Bronchial epithelial cell (primary cell): Measurements from ENCODE around the gene RBM43. TPM values are rescaled to one million over a fixed set of nuclear protein-coding genes. Genes with fewer than 3 reads are reported as not detected.

Source experiments
- DNase-seq: peaks from one replicate; pipeline ENCODE4 v3.0.0-alpha.2; 2010; ENCODE audit warnings: low read depth
- FAIRE-seq: peaks from 2 replicates; lab custom pipeline; 2011; peaks lifted over from hg19 to GRCh38; lab: Jason Lieb, UNC
- H3K27me3 ChIP-seq: 2 replicates; pipeline ENCODE4 v1.5.1; 2011; ENCODE audit warnings: low read length; ENCODE audit not compliant: control insufficient read depth, insufficient read depth
- H3K36me3 ChIP-seq: 2 replicates; pipeline ENCODE4 v1.5.1; 2011; ENCODE audit warnings: low read length; ENCODE audit not compliant: control insufficient read depth, insufficient read depth
- H3K4me3 ChIP-seq: 2 replicates; pipeline ENCODE4 v1.5.1; 2011; ENCODE audit warnings: mild to moderate bottlenecking, low read depth, low read length, control low read depth
- CTCF ChIP-seq: IDR thresholded peaks from 2 replicates; pipeline ENCODE4 v1.5.1; 2011; ENCODE audit warnings: mild to moderate bottlenecking, moderate library complexity, low read length, control low read depth, inconsistent platforms; ENCODE audit not compliant: insufficient read depth, severe bottlenecking
- total RNA-seq: library from RNA; depleted of rRNA; stranded (reverse); fragments of >200 nt; gene quantifications from 2 replicates; pipeline ENCODE4 v1.2.1, GENCODE V29; 2014

Gene RBM43
- total RNA-seq, 1 donor from 2014 or later, result 0.79 TPM

- H3K36me3 ChIP-seq, result no peaks in the 10 kb centered on the region
- DNase-seq (no peak), FAIRE-seq (no peak)
- no peak for TF ChIP-seq CTCF
- H3K27me3 ChIP-seq, result no peaks in the 10 kb centered on the region
- no peak overlapping the region for H3K4me3 ChIP-seq
Observed at GRCh38 chr2:151230627-151231140, 31.0 kb downstream of the RBM43 start.

- no peak for TF ChIP-seq CTCF
- FAIRE-seq (no peak), DNase-seq (peak; percentile 70)
- H3K4me3 ChIP-seq, result no peak overlapping the region
- no peaks in the 10 kb centered on the region for H3K36me3 ChIP-seq
- H3K27me3 ChIP-seq, result no peaks in the 10 kb centered on the region
Observed at GRCh38 chr2:151228847-151229512, 32.7 kb downstream of the RBM43 start.

GRCh38 chr2:151217343-151217742, 44.3 kb downstream of the RBM43 start:
- TF ChIP-seq CTCF, result no peak
- H3K27me3 ChIP-seq, result no peaks in the 10 kb centered on the region
- DNase-seq (no peak), FAIRE-seq (no peak)
- no peak overlapping the region for H3K4me3 ChIP-seq
- no peaks in the 10 kb centered on the region for H3K36me3 ChIP-seq

- Histone ChIP-seq H3K27me3 (no peaks in the 10 kb centered on the region), H3K4me3 (no peak overlapping the region), H3K36me3 (no peaks in the 10 kb centered on the region)
- TF ChIP-seq CTCF, result no peak
- DNase-seq (no peak), FAIRE-seq (no peak)
Observed at GRCh38 chr2:151207100-151207499, 54.6 kb downstream of the RBM43 start.

- Histone ChIP-seq H3K27me3 (no peaks in the 10 kb centered on the region), H3K4me3 (no peak overlapping the region), H3K36me3 (no peaks in the 10 kb centered on the region)
- TF ChIP-seq CTCF, result no peak
- no peak for DNase-seq
- FAIRE-seq, result no peak
Observed at GRCh38 chr2:151206446-151206968, 55.2 kb downstream of the RBM43 start.

GRCh38 chr2:151205571-151205970, 56.1 kb downstream of the RBM43 start:
- H3K27me3 ChIP-seq, result no peaks in the 10 kb centered on the region
- no peak for TF ChIP-seq CTCF
- no peak for FAIRE-seq
- H3K36me3 ChIP-seq, result no peaks in the 10 kb centered on the region
- no peak for DNase-seq
- no peak overlapping the region for H3K4me3 ChIP-seq
